GM12872 (cell line): ENCODE measurements around the gene SERPINA3.

ENCODE experiments used
- CTCF ChIP-seq: IDR thresholded peaks from 3 replicates; pipeline ENCODE4 v1.5.1; 2011; ENCODE audit warnings: low read depth, mild to moderate bottlenecking, low read length, moderate library complexity; ENCODE audit not compliant: insufficient read depth

SERPINA3 gene

GRCh38 chr14:94665544-94665943 lies 53.4 kb downstream of the SERPINA3 start:
- TF ChIP-seq CTCF: no peak

GRCh38 chr14:94670692-94671285 lies 58.6 kb downstream of the SERPINA3 start:
- TF ChIP-seq CTCF: no peak

GRCh38 chr14:94671870-94672444 lies 59.8 kb downstream of the SERPINA3 start:
- no peak for TF ChIP-seq CTCF

GRCh38 chr14:94673071-94673470 lies 60.9 kb downstream of the SERPINA3 start:
- no peak for TF ChIP-seq CTCF
